ENCODE measurements around the gene TUBB3.

Gene TUBB3

DNA sequence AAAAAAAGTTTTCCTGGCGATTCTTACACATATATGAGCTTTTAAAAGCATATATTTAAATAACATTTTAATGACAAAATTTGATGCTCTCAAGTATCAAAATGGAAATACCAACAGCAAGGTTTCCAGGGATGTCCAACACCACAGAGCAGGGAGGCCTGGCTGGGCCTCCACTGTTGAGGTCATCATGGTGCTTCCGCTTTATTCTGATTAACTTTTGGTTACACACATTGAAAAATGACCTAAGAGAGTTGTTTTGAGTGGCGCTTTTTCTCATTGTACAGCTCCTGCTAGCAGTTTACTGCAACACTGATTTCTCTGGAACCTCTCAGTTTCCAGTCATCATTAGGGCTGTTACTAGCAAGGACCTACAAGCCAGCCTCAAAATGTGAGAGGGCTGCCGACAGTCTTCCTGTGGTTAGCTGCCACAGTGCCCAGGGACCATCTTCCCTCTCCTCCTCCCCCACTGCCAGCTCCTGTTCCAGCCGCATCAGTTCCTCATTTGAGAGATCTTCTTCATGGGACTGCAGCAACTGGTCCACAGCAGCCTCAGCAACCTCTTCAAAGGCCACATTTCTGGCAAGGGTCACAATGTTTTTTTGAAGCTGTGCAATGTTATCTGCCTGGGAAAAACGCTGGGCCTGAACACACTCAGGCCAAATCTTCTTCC lies 46.7 kb downstream of the TUBB3 start:
- no peak for DNase-seq

- DNase-seq: no peak
Measured at GRCh38 chr16:89971495-89972243, 48.5 kb downstream of the TUBB3 start.

- peak; percentile 100 for DNase-seq
Measured at GRCh38 chr16:89972244-89973234, 49.4 kb downstream of the TUBB3 start.

- DNase-seq: no peak
Measured at GRCh38 chr16:89973235-89973634, 50.1 kb downstream of the TUBB3 start.

DNA sequence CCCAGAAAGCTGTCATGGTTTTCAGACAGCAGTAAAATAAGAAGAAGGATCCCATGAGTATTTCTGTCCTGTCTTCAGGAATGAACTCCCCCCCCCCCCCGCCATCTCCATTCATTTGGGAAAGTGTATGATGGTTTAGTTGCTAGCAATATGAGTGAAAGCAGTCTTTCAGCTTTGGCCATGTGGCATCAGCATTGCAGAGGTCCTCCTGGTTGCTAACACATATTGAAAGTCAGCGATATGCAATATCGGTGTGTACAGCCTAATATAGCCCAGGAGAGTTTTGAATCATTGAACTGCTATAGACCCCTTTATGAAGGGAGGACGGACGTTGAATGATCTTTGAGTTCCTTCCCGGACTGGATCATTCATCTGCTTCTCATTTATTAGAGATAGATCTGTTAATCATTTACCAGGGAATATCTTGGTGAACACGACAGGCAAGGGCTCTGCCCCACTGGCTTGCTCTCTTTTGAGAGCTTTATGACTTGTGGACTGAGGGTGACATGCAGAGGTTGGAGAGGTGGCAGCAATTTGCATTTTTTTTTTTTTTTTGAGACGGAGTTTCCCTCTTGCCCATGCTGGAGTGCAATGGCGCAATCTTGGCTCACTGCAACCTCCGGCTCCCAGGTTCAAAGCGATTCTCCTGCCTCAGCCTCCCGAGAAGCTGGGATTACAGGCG lies 50.7 kb downstream of the TUBB3 start:
- DNase-seq: no peak

DNA sequence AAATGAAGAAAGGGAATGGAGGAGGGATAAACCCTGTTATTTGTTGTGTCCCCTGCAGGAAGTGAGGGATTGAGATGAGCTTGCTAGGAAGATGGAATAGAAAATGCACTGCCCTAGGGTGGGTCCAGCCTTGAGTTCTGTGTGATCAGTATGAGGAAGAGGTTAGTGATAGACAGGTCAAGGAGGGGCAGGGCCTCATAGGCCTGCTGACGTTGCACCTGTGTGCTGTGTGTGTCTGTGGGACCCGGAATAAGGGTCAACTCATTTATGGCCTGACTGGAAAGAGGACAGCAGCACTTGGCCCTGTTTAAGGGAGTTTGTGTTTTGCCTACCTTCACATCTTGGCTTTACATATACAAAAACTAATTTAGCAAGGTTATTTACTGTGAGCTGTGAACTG lies 51.7 kb downstream of the TUBB3 start:
- no peak for DNase-seq

DNA sequence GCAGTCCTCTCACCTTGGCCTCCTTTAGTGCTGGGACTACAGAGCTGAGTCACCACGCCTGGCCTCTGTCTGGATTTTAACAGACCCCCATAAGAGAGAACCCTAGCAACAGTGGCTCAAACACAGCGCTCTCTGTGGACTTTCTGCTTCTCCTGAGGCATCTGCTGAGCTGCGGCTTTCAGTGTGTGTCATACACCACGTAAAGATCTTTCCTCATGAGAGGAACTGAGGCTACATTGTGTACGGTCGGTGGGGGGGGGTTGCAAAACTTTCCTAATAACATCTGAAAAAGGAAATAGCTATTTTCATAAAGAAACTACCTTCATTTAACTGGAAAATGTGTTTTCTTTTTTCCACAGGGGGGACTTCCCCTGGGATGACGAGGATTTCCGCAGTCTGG lies 58.3 kb downstream of the TUBB3 start:
- DNase-seq: no peak

DNA sequence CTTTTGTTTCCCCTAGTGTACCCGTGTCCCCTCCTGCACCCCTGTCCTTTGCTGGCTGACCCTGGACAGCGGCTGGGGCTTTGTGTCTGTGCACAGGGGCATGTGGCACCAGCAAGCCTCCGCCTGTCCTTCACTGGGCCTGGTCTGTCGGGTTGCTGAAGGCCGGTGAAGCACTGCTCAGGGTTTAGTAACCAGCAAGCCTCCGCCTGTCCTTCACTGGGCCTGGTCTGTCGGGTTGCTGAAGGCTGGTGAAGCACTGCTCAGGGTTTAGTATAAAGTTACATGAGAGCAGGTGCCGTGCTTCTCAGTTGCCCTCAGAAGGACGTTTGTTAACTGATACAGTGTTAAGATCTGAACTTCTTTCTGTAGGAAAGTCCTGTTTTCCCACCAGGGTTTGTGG lies 59.2 kb downstream of the TUBB3 start:
- DNase-seq: no peak

GRCh38 chr16:89983536-89983935 lies 60.4 kb downstream of the TUBB3 start:
- no peak for DNase-seq

DNA sequence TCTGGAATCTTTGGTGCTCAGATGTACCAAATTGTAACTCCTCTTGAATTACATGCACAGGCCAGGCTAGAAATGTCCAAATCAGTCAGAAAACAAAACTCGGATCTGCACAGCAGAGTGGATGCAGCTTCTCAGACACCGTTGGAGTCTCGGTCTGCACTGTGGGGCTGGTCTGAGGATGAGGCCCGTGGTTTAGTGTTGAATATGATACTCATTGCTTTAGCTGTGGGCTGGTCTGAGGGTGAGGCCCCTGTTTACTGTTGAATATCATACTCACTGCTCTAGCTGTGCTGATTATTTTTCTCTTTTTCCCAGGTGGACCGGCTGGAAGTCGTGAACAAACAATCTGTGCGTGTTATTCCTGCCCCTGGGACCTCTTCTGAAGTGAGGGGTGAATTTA lies 61.1 kb downstream of the TUBB3 start:
- no peak for DNase-seq

GRCh38 chr16:89985219-89985618 lies 62.1 kb downstream of the TUBB3 start:
- DNase-seq: no peak
